NCI-H526 (cell line): ENCODE measurements around the gene LRRC4C.

Experiments used
- DNase-seq, 2 experiments: peaks; one replicate each; lab custom pipeline; 2025; lab: John Stamatoyannopoulos, UW

LRRC4C gene

GRCh38 chr11:40467771-40468170 is 991.7 kb downstream of the LRRC4C start:
- DNase-seq = no peak

GRCh38 chr11:40445391-40445790 is 1014.1 kb downstream of the LRRC4C start:
- no peak for DNase-seq

GRCh38 chr11:40444151-40444550 is 1015.3 kb downstream of the LRRC4C start:
- DNase-seq = no peak

- DNase-seq = no peak
Measured at GRCh38 chr11:40435344-40435743, 1024.1 kb downstream of the LRRC4C start.

GRCh38 chr11:40434926-40435325 is 1024.5 kb downstream of the LRRC4C start:
- no peak for DNase-seq

GRCh38 chr11:40432358-40432757 is 1027.1 kb downstream of the LRRC4C start:
- DNase-seq = no peak

- no peak for DNase-seq
Measured at GRCh38 chr11:40425168-40425567, 1034.3 kb downstream of the LRRC4C start.

- DNase-seq = no peak
Measured at GRCh38 chr11:40421208-40421981, 1038.1 kb downstream of the LRRC4C start.

- no peak for DNase-seq
Measured at GRCh38 chr11:40417627-40418026, 1041.8 kb downstream of the LRRC4C start.

- DNase-seq = no peak
Measured at GRCh38 chr11:40407355-40407754, 1052.1 kb downstream of the LRRC4C start.

- no peak for DNase-seq
Measured at GRCh38 chr11:40405614-40406013, 1053.8 kb downstream of the LRRC4C start.

- DNase-seq = no peak
Measured at GRCh38 chr11:40403321-40403720, 1056.1 kb downstream of the LRRC4C start.

- no peak for DNase-seq
Measured at GRCh38 chr11:40401132-40401853, 1058.2 kb downstream of the LRRC4C start.

- DNase-seq = no peak
Measured at GRCh38 chr11:40397141-40397540, 1062.3 kb downstream of the LRRC4C start.

- no peak for DNase-seq
Measured at GRCh38 chr11:40393511-40393910, 1065.9 kb downstream of the LRRC4C start.

GRCh38 chr11:40391679-40392078 is 1067.8 kb downstream of the LRRC4C start:
- no peak for DNase-seq

- DNase-seq = no peak
Measured at GRCh38 chr11:40388097-40388818, 1071.2 kb downstream of the LRRC4C start.

- no peak for DNase-seq
Measured at GRCh38 chr11:40387240-40387980, 1072.0 kb downstream of the LRRC4C start.

- no peak for DNase-seq
Measured at GRCh38 chr11:40384991-40385390, 1074.5 kb downstream of the LRRC4C start.

GRCh38 chr11:40381481-40381880 is 1078.0 kb downstream of the LRRC4C start:
- DNase-seq = no peak

- no peak for DNase-seq
Measured at GRCh38 chr11:40380835-40381234, 1078.6 kb downstream of the LRRC4C start.

GRCh38 chr11:40376331-40376730 is 1083.1 kb downstream of the LRRC4C start:
- DNase-seq = no peak
